ENCODE results near the gene ABHD3.
"Not testable (repeated sequence)": the region's sequence is repeated elsewhere in the genome, so short reads cannot be mapped to it uniquely, and the experiment has no call there.

The ABHD3 gene

GRCh38 chr18:21701621-21702020, 3.0 kb downstream of the ABHD3 start:
- no peak for DNase-seq (ENCODE audit: insufficient read length, low spot score)
- no peak for FAIRE-seq
- TF ChIP-seq CTCF (IDR thresholded peaks at IDR 0.05; ENCODE audit: insufficient read depth, missing control alignments): no peak

GRCh38 chr18:21700528-21701075, 4.0 kb downstream of the ABHD3 start:
- no peak for DNase-seq (ENCODE audit: insufficient read length, low spot score)
- FAIRE-seq: no peak
- no peak for TF ChIP-seq CTCF (IDR thresholded peaks at IDR 0.05; ENCODE audit: insufficient read depth, missing control alignments)

- DNase-seq (ENCODE audit: insufficient read length, low spot score) (no peak), FAIRE-seq (no peak)
- TF ChIP-seq CTCF (IDR thresholded peaks at IDR 0.05; ENCODE audit: insufficient read depth, missing control alignments): no peak
These were observed 11.3 kb downstream of the ABHD3 start for GRCh38 chr18:21693322-21693721.

- no peak for TF ChIP-seq CTCF (IDR thresholded peaks at IDR 0.05; ENCODE audit: insufficient read depth, missing control alignments)
- FAIRE-seq: no peak
- DNase-seq (ENCODE audit: insufficient read length, low spot score): no peak
These were observed 14.8 kb downstream of the ABHD3 start for GRCh38 chr18:21689736-21690135.

GRCh38 chr18:21686282-21687105, 18.1 kb downstream of the ABHD3 start:
- no peak for TF ChIP-seq CTCF (IDR thresholded peaks at IDR 0.05; ENCODE audit: insufficient read depth, missing control alignments)
- FAIRE-seq (no peak), DNase-seq (ENCODE audit: insufficient read length, low spot score) (no peak)

GRCh38 chr18:21685556-21685981, 19.0 kb downstream of the ABHD3 start:
- not testable (repeated sequence) for DNase-seq (ENCODE audit: insufficient read length, low spot score); FAIRE-seq

- TF ChIP-seq CTCF (IDR thresholded peaks at IDR 0.05; ENCODE audit: insufficient read depth, missing control alignments): no peak
- FAIRE-seq: no peak
- DNase-seq (ENCODE audit: insufficient read length, low spot score): no peak
These were observed 19.8 kb downstream of the ABHD3 start for GRCh38 chr18:21684731-21685130.

Measured in D721Med (cell line).